Esophagus squamous epithelium (tissue), 5 donors: ENCODE results near the gene SYT2. TPM values are rescaled to one million over a fixed set of nuclear protein-coding genes. Genes with fewer than 3 reads are reported as not detected.
A peak's percentile ranks its signal among the peaks of the same experiment; 100 is the strongest.

ENCODE experiments used
- DNase-seq: peaks from one replicate; lab custom pipeline; 2025; lab: John Stamatoyannopoulos, UW
- H3K27ac ChIP-seq, 4 donors: fragments of 200-600 bp; sonication (generic); one replicate each; pipeline ENCODE4 v1.5.1; 2016 to 2019; ENCODE audit warnings: mild to moderate bottlenecking in 1 of 4
- H3K27me3 ChIP-seq, 4 donors: fragments of 200-600 bp; sonication (generic); 1 replicate in 3 of 4; 2 replicates in 1 of 4; pipeline versions ENCODE4 v1.5.1 to v1.6.0; 2017 to 2021; ENCODE audit warnings: antibody characterized with exemption in 1 of 4
- H3K36me3 ChIP-seq, 3 donors: fragments of 200-600 bp; sonication (generic); one replicate each; pipeline ENCODE4 v1.5.1; 2016 to 2019
- H3K4me1 ChIP-seq, 3 donors: fragments of 200-600 bp; sonication (generic); one replicate each; pipeline ENCODE4 v1.5.1; 2017 to 2019
- H3K4me3 ChIP-seq, 4 donors: fragments of 200-600 bp; sonication (generic); 1 replicate in 3 of 4; 2 replicates in 1 of 4; pipeline ENCODE4 v1.5.1; 2016 to 2019; ENCODE audit warnings: mild to moderate bottlenecking in 2 of 4, moderate library complexity in 1 of 4
- H3K9me3 ChIP-seq, 3 donors: fragments of 200-600 bp; sonication (generic); one replicate each; pipeline ENCODE4 v1.5.1; 2016 to 2019
- POLR2A ChIP-seq, 4 donors: fragments of 450-650 bp; IDR thresholded peaks; one replicate each; pipeline ENCODE4 v1.6.1; 2017; ENCODE audit warnings: antibody characterized with exemption in 4 of 4, mild to moderate bottlenecking in 4 of 4, moderate library complexity in 3 of 4
- WGBS, 2 donors: methylation state at CpG; one replicate each; pipeline ENCODE4 v1.1.5; 2018; 5-methylcytosine and 5-hydroxymethylcytosine counted together
- intact Hi-C: fragments of 100-400 bp; cut with DNase I; formaldehyde crosslinking; loops from one replicate; pipeline ENCODE4 v1.15.0; 2022
- total RNA-seq, 4 donors: library from RNA; depleted of rRNA; stranded (reverse); fragments of >200 nt; gene quantifications; one replicate each; pipeline ENCODE4 v1.1.0, GENCODE V29; 2016
- TF ChIP-seq, protein P1 (sequence below), 6 experiments: fragments of 450-650 bp in 4 of 6; fragments of 200-600 bp in 2 of 6; sonication (generic) in 2 of 6; IDR thresholded peaks; one replicate each; pipeline ENCODE4 v1.5.1; 2016 to 2019; ENCODE audit warnings: antibody characterized with exemption in 6 of 6, mild to moderate bottlenecking in 4 of 6, moderate library complexity in 4 of 6
- donor health status: DM: yes; HTN: yes; CAD: no.

SYT2 gene
- total RNA-seq, 4 donors from 2014 or later, result not detected

DNA sequence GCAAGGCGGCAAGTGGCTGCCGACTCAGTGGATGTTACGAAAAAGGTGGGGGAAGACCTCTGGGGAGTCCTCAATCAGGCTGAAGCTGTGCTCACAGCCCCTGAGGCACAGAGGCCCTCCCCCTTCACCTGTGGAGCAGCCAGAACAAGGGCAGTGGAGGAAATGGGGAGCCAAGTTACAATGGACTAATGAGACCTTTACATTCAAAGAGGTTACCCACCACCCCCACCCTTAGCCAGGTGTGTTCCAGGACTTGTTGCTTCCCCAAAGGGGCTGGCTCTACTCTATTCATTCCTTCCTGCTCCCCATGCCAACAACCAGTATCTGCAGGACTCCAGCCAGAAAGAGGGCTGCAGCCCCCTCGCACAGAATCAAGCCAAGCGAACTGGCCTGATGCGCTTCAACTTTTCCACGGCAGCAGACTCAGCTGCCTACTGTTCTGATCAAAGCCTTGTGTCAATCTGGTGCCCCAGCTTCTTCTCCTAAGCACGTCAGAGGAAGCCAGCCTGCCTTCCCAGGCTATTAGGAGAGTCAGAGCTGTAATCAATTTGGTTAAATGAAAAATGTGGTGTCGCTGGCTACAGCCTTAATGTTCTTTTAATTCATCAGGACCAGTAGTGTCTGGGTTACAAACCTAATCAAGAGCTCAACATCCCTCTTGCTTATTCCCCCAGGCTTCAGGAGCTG is 1.8 kb upstream of the SYT2 start:
- no peak for DNase-seq
- Histone ChIP-seq H3K9me3 (no peaks in the 10 kb centered on the region), H3K4me1 (peaks cover 11 to 28% (median 16%) of the 10 kb centered on the region in 3 donors), H3K27ac (no peak overlapping the region), H3K36me3 (no peaks in the 10 kb centered on the region), H3K4me3 (no peak overlapping the region), H3K27me3 (peaks cover 13 to 70% (median 19%) of the 10 kb centered on the region in 4 donors)
- intact Hi-C loops, result loop anchor here (10.0 kb wide), 2 partner anchors 367 to 527 kb away; partner anchors contain the start of genes PPP1R12B and UBE2T
- WGBS, 2 donors, result 72 to 74% methylated on average over 8 to 9 of the region's 9 CpGs
- TF ChIP-seq, protein P1, sequence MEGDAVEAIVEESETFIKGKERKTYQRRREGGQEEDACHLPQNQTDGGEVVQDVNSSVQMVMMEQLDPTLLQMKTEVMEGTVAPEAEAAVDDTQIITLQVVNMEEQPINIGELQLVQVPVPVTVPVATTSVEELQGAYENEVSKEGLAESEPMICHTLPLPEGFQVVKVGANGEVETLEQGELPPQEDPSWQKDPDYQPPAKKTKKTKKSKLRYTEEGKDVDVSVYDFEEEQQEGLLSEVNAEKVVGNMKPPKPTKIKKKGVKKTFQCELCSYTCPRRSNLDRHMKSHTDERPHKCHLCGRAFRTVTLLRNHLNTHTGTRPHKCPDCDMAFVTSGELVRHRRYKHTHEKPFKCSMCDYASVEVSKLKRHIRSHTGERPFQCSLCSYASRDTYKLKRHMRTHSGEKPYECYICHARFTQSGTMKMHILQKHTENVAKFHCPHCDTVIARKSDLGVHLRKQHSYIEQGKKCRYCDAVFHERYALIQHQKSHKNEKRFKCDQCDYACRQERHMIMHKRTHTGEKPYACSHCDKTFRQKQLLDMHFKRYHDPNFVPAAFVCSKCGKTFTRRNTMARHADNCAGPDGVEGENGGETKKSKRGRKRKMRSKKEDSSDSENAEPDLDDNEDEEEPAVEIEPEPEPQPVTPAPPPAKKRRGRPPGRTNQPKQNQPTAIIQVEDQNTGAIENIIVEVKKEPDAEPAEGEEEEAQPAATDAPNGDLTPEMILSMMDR (IDR thresholded peaks at IDR 0.05), result no peak
- TF ChIP-seq POLR2A (IDR thresholded peaks at IDR 0.05), result no peak

DNA sequence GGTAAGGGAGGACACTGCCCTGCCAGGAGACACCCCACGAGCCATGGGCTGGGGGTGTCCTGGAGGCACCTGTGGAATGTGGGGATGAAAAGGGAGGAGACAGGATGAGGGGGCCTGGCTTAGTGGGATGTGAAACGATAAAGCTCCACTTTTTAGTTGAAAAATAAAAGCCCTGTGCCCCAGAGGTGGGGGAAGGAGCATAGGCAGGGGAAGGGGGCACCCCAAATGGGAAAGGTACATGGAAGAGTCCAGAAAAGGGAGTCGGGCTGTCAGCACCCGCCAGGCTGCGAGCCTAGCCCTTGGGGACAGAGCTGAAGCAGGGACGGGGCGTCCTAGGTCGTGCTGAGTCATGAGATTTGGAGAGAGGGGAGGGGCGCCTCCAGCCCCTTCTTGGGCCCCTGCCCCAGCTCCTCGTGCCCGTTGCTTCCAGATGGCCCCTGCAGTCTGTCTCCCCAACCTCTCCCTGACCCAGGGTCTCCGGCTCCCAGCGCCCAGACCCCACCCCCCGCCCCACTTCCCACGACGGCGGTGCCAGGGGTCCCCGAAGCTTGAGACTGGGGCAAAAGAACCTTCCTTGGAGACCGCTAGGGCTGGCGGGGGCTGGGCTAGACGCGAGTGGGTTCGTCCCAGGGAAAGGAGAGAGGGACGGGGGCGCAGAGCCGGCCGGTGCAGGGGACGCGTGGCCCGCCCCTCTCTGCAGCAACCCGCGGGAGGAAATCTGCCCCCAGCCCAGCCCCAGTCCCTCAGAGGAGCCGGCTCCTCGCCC is 795 bp downstream of the SYT2 start:
- no peak overlapping the region for H3K27ac ChIP-seq
- intact Hi-C loops, result loop anchor here (10.0 kb wide), 2 partner anchors 365 to 525 kb away; partner anchors contain the start of genes PPP1R12B and UBE2T
- no peak for DNase-seq
- no peaks in the 10 kb centered on the region for H3K36me3 ChIP-seq
- TF ChIP-seq, protein P1 (IDR thresholded peaks at IDR 0.05), result no peak
- no peak for TF ChIP-seq POLR2A (IDR thresholded peaks at IDR 0.05)
- H3K4me3 ChIP-seq, result peak overlapping the region in 3 of 4 donors; percentile 27 to 54 (median 31)
- H3K9me3 ChIP-seq, result no peaks in the 10 kb centered on the region
- peaks cover 13 to 96% (median 19%) of the 10 kb centered on the region in 4 donors for H3K27me3 ChIP-seq
- peaks cover 11 to 28% (median 16%) of the 10 kb centered on the region in 3 donors for H3K4me1 ChIP-seq
- 3 to 5% methylated on average over 9 of the region's 34 CpGs for WGBS, 2 donors

DNA sequence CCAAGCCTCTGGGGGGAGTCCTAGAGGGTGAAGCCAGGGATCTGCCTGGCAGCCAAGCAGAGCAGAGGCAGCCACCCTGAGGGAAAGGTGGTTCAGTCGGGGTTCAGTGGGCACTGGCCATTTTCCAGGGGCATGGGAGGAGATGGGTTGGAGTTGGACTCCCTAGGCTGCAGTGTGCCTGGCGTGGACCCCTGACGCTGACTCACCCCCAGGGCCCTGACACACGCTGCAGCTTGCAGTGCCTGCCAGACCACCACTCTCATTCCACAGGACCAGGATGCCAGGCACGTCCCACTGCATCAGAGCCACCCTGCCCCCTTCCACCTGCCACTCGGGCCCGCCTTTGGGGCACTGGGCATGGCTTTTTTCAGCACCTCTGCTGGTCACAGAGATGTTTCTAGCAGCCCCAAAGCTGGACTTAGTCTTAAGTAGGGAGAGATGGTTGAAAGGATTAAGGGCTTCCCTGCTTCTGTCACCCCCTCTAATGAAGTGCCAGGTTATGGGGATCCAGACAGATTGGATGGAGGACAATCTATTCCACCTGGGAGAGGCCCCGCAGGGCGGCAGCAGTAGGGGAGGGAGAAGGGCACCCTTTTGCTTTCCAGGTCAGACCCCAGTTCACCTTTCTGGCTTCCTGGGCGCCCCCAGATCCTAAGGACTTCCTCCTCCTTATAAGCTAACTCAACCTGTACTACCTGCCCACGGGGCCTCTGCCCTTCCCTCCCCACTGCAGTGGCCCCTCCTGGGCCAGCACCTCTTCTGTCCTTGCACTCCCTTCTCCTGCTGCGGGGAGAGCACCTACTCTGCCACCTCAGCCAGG is 1.6 kb downstream of the SYT2 start:
- no peaks in the 10 kb centered on the region for H3K36me3 ChIP-seq
- DNase-seq, result no peak
- intact Hi-C loops, result no loop called here
- no peak for TF ChIP-seq POLR2A (IDR thresholded peaks at IDR 0.05)
- TF ChIP-seq, protein P1 (IDR thresholded peaks at IDR 0.05), result no peak
- no peak overlapping the region for H3K4me3 ChIP-seq
- H3K9me3 ChIP-seq, result no peaks in the 10 kb centered on the region
- H3K4me1 ChIP-seq, result peaks cover 11 to 28% (median 16%) of the 10 kb centered on the region in 3 donors
- peaks cover 13 to 97% (median 19%) of the 10 kb centered on the region in 4 donors for H3K27me3 ChIP-seq
- 40 to 61% methylated on average over 5 to 10 of the region's 12 CpGs for WGBS, 2 donors
- no peak overlapping the region for H3K27ac ChIP-seq

DNA sequence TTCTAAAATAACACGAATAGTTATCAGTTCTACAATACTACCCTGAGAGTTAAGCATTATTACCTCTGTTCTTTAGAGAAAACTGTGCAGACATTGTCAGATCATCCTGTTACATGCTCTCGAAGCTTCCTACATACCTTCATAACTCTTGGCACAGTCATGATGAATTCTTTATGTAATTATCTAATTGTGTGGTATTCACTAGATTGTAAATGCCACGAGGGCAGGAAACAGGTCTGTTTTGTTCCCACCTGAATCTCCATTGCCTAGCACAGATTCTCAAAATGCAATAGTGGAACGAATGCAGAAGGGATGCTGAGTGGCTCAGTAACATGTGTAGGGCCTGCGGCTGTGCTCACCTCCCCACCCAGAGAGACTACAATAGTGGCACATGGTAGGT is 3.4 kb downstream of the SYT2 start:
- Histone ChIP-seq H3K36me3 (no peaks in the 10 kb centered on the region), H3K4me3 (no peak overlapping the region), H3K27me3 (peaks cover 13 to 100% (median 19%) of the 10 kb centered on the region in 4 donors), H3K27ac (no peak overlapping the region), H3K4me1 (peaks cover 11 to 21% (median 16%) of the 10 kb centered on the region in 3 donors), H3K9me3 (no peaks in the 10 kb centered on the region)
- intact Hi-C loops, result no loop called here
- WGBS, 2 donors, result 57 to 77% methylated on average over 5 of the region's 5 CpGs
- TF ChIP-seq, protein P1 (IDR thresholded peaks at IDR 0.05), result no peak
- TF ChIP-seq POLR2A (IDR thresholded peaks at IDR 0.05), result no peak
- no peak for DNase-seq
